IMR-90 (cell line): ENCODE results near the gene TUBA1B. TPM values are rescaled to one million over a fixed set of nuclear protein-coding genes. Genes with fewer than 3 reads are reported as not detected.
A peak's percentile ranks its signal among the peaks of the same experiment; 100 is the strongest.

ENCODE experiments used
- ATAC-seq: fragments of 200-7000 bp; cut with Tn5 transposase; 2 replicates; pipeline ENCODE4 v1.9.1; 2020; ENCODE audit warnings: low read depth, mild to moderate bottlenecking, moderate library complexity
- BruUV-seq: library from RNA; stranded (reverse); fragments of 400-500 nt; replicated peaks from 2 replicates; lab custom pipeline; 2021; lab: Mats Ljungman, UMichigan
- CTCF ChIA-PET: fragments of 300-600 bp; formaldehyde crosslinking; extraction: SDS; loops from one replicate; lab custom pipeline; 2021; ENCODE audit warnings: antibody characterized with exemption; lab: Yijun Ruan, JAX
- POLR2A ChIA-PET: fragments of 300-600 bp; sonication (Branson Sonifier 250); formaldehyde crosslinking; loops from one replicate; lab custom pipeline; 2022; ENCODE audit warnings: antibody characterized with exemption; ENCODE audit not compliant: unreplicated experiment; lab: Charles Lee
- DNase-seq: peaks from one replicate; pipeline ENCODE4 v3.0.0; 2013
- H2AFZ ChIP-seq: replicated peaks from 2 replicates; pipeline ENCODE3; 2013; ENCODE audit warnings: low read length, mild to moderate bottlenecking; ENCODE audit not compliant: poor library complexity
- H2AK5ac ChIP-seq: 2 replicates; pipeline ENCODE4 v1.6.1; 2013; ENCODE audit warnings: low read depth, low read length, inconsistent platforms
- H2AK9ac ChIP-seq: replicated peaks from 2 replicates; pipeline ENCODE3; 2013; ENCODE audit warnings: mild to moderate bottlenecking, low read depth, low read length, moderate library complexity; ENCODE audit not compliant: poor library complexity
- H2BK120ac ChIP-seq: 2 replicates; pipeline ENCODE4 v1.6.1; 2013; ENCODE audit warnings: low read depth, low read length, inconsistent platforms
- H2BK15ac ChIP-seq: 3 replicates; pipeline ENCODE4 v1.6.1; 2013; ENCODE audit warnings: low read depth, low read length, inconsistent platforms
- H2BK20ac ChIP-seq: 2 replicates; pipeline ENCODE4 v1.6.1; 2013; ENCODE audit warnings: low read depth, mild to moderate bottlenecking, inconsistent platforms, low read length, moderate library complexity
- H2BK5ac ChIP-seq: 2 replicates; pipeline ENCODE4 v1.6.1; 2013; ENCODE audit warnings: mild to moderate bottlenecking, low read depth, low read length, inconsistent platforms; ENCODE audit not compliant: poor library complexity, severe bottlenecking
- H3K14ac ChIP-seq: replicated peaks from 2 replicates; pipeline ENCODE4 v1.6.1; 2013; ENCODE audit warnings: low read depth, low read length, inconsistent platforms
- H3K18ac ChIP-seq: 2 replicates; pipeline ENCODE4 v1.6.1; 2013; ENCODE audit warnings: low read depth, low read length, control low read depth
- H3K23ac ChIP-seq: 2 replicates; pipeline ENCODE4 v1.6.1; 2013; ENCODE audit warnings: low read depth, low read length, inconsistent platforms
- H3K27ac ChIP-seq: 2 replicates; pipeline ENCODE4 v1.5.1; 2013; ENCODE audit warnings: mild to moderate bottlenecking, control low read depth, low read length; ENCODE audit not compliant: insufficient read depth
- H3K27me3 ChIP-seq: 2 replicates; pipeline ENCODE4 v1.6.1; 2013; ENCODE audit warnings: low read length; ENCODE audit not compliant: control insufficient read depth, insufficient read depth
- H3K36me3 ChIP-seq: 2 replicates; pipeline ENCODE4 v1.6.1; 2013; ENCODE audit warnings: low read length, mixed read lengths; ENCODE audit not compliant: control insufficient read depth, insufficient read depth
- H3K4ac ChIP-seq: 2 replicates; pipeline ENCODE4 v1.6.1; 2013; ENCODE audit warnings: low read depth, low read length, inconsistent platforms
- H3K4me1 ChIP-seq: 2 replicates; pipeline ENCODE4 v1.6.1; 2013; ENCODE audit warnings: low read length, mixed read lengths; ENCODE audit not compliant: control insufficient read depth, insufficient read depth
- H3K4me2 ChIP-seq: 2 replicates; pipeline ENCODE4 v1.6.1; 2013; ENCODE audit warnings: low read depth, mild to moderate bottlenecking, control low read depth, low read length, moderate library complexity
- H3K4me3 ChIP-seq: 2 replicates; pipeline ENCODE4 v1.5.1; 2013; ENCODE audit warnings: low read depth, mild to moderate bottlenecking, control low read depth, low read length, moderate library complexity; ENCODE audit not compliant: insufficient read depth
- H3K56ac ChIP-seq: 2 replicates; pipeline ENCODE4 v1.6.1; 2013; ENCODE audit warnings: low read length, inconsistent platforms; ENCODE audit not compliant: insufficient read depth; ENCODE audit errors: extremely low read depth
- H3K79me1 ChIP-seq, 2 experiments: 2 replicates each; pipeline ENCODE4 v1.6.1; 2013; ENCODE audit warnings: low read length in 2 of 2, inconsistent platforms in 1 of 2, low read depth in 1 of 2
- H3K9ac ChIP-seq: 2 replicates; pipeline ENCODE4 v1.6.1; 2013; ENCODE audit warnings: low read depth, low read length, control low read depth
- H3K9me1 ChIP-seq: 2 replicates; pipeline ENCODE4 v1.6.1; 2013; ENCODE audit warnings: low read length, inconsistent platforms; ENCODE audit not compliant: insufficient read depth
- H3K9me3 ChIP-seq: 2 replicates; pipeline ENCODE4 v1.6.1; 2013; ENCODE audit warnings: low read length; ENCODE audit not compliant: control insufficient read depth, insufficient read depth
- H4K20me1 ChIP-seq: 2 replicates; pipeline ENCODE4 v1.6.1; 2013; ENCODE audit warnings: low read length, inconsistent platforms; ENCODE audit not compliant: insufficient read depth
- H4K5ac ChIP-seq: 2 replicates; pipeline ENCODE4 v1.6.1; 2013; ENCODE audit warnings: mild to moderate bottlenecking, low read depth, low read length, control low read depth
- H4K8ac ChIP-seq, 2 experiments: 2 replicates each; pipeline ENCODE4 v1.6.1; 2013; ENCODE audit warnings: low read depth in 2 of 2, low read length in 2 of 2, control low read depth in 1 of 2, inconsistent platforms in 1 of 2
- H4K91ac ChIP-seq: 2 replicates; pipeline ENCODE4 v1.6.1; 2013; ENCODE audit warnings: low read depth, low read length, inconsistent platforms; ENCODE audit not compliant: insufficient read depth
- CTCF ChIP-seq: conservative IDR thresholded peaks from 2 replicates; pipeline ENCODE4 v1.5.1; 2012; ENCODE audit warnings: mild to moderate bottlenecking, low read depth, low read length, improper control_type of control experiment
- FOS ChIP-seq: fragments of 150-350 bp; IDR thresholded peaks from 2 replicates; pipeline ENCODE4 v1.6.1; 2016; ENCODE audit warnings: low read depth, low read length
- MAZ ChIP-seq: IDR thresholded peaks from 2 replicates; pipeline ENCODE4 v1.6.1; 2012; ENCODE audit warnings: low read depth, mild to moderate bottlenecking, low read length, improper control_type of control experiment, moderate library complexity, borderline replicate concordance
- MXI1 ChIP-seq: IDR thresholded peaks from 2 replicates; pipeline ENCODE4 v1.6.1; 2012; ENCODE audit warnings: low read depth, mild to moderate bottlenecking, low read length, moderate library complexity, borderline replicate concordance
- NFE2L2 ChIP-seq: fragments of 150-350 bp; IDR thresholded peaks from 2 replicates; pipeline ENCODE4 v1.6.1; 2016; ENCODE audit warnings: low read depth, mild to moderate bottlenecking, low read length
- POLR2A ChIP-seq: IDR thresholded peaks from 2 replicates; pipeline ENCODE4 v1.6.1; 2012; ENCODE audit warnings: mild to moderate bottlenecking, low read depth, low read length
- WGBS, 2 experiments: methylation state at CpG; one replicate each; pipeline versions ENCODE4 v1.1.5 to v1.1.7; 2013; ENCODE audit warnings: missing lambda C conversion rate in 2 of 2; ENCODE audit not compliant: insufficient read length in 1 of 2; ENCODE audit errors: extremely low coverage in 2 of 2; 5-methylcytosine and 5-hydroxymethylcytosine counted together
- dilution Hi-C: fragments of 300-500 bp; cut with HindIII; formaldehyde crosslinking; loops from one replicate; pipeline ENCODE4 v1.14.3; 2018; ENCODE audit warnings: low sequenced_read_pairs; ENCODE audit not compliant: unreplicated experiment
- in situ Hi-C: fragments of 300-500 bp; cut with MboI; formaldehyde crosslinking; loops from 3 replicates; pipeline ENCODE4 v1.14.3; 2019; ENCODE audit warnings: low sequenced_read_pairs, inconsistent platforms, mixed read lengths
- intact Hi-C: fragments of 100-400 bp; cut with micrococcal nuclease; formaldehyde crosslinking; loops from 2 replicates; pipeline ENCODE4 v1.10.0; 2022
- polyA plus RNA-seq, 3 experiments: library from polyadenylated mRNA; depleted of rRNA; stranded (reverse); fragments of >200 nt; gene quantifications; 2 replicates each; pipeline ENCODE4 v1.2.3, GENCODE V29; 2012; ENCODE audit warnings: low replicate concordance in 1 of 3
- total RNA-seq: library from RNA; depleted of rRNA; stranded (reverse); fragments of >200 nt; gene quantifications from 2 replicates; pipeline ENCODE4 v1.2.3, GENCODE V29; 2012

The TUBA1B gene
- total and polyA plus RNA-seq, 2 of the 4 experiments (the other 2 are of a cell fraction) = 4,221 to 5,195 TPM

GRCh38 chr12:49111206-49111605, 20.0 kb downstream of the TUBA1B start:
- H3K18ac ChIP-seq = peak overlapping the region; percentile 26; the same call in 1 of the 2 replicates
- peak overlapping the region; percentile 96 for H2AFZ ChIP-seq
- H3K56ac ChIP-seq = peak overlapping the region; percentile 50; the same call in 1 of the 2 replicates
- peak overlapping the region; percentile 81 for H3K9ac ChIP-seq
- H4K8ac ChIP-seq = peak overlapping the region; percentile 88 to 96
- H3K9me3 ChIP-seq = no peaks in the 10 kb centered on the region
- H3K79me1 ChIP-seq = peaks cover 14 to 41% of the 10 kb centered on the region in 2 experiments; a peak in 3 of 4 replicates
- peak overlapping the region; percentile 33 for H2AK5ac ChIP-seq
- H3K27me3 ChIP-seq = no peaks in the 10 kb centered on the region
- peak overlapping the region; percentile 93 for H3K4me2 ChIP-seq
- H3K4ac ChIP-seq = peak overlapping the region; percentile 87
- intact Hi-C loops (no loop called here), dilution Hi-C loops (no loop called here), in situ Hi-C loops (no loop called here)
- H4K5ac ChIP-seq = peak overlapping the region; percentile 96
- no peak for DNase-seq
- ATAC-seq = no peak
- WGBS, 2 experiments = 59% methylated on average over 2 of the region's 6 CpGs; no CpG with 5 or more reads in 1 of the 2 experiments
- H2BK15ac ChIP-seq = peak overlapping the region; percentile 30; the same call in 1 of the 3 replicates
- BruUV-seq = no TSS peak
- peak overlapping the region; percentile 91 for H3K14ac ChIP-seq
- H3K23ac ChIP-seq = peak overlapping the region; percentile 87; the same call in 1 of the 2 replicates
- H2BK5ac ChIP-seq = peak overlapping the region; percentile 72
- ChIA-PET POLR2A (interaction anchor here (0.6 to 1.0 kb wide), 2 partner anchors 77 to 144 kb away, joined by 3 to 4 read pairs; partner anchors contain the start of gene TUBA1A), CTCF (interaction anchor here (0.6 to 1.6 kb wide), 4 partner anchors 16 to 47 kb away, joined by 3 to 9 read pairs (median 3); no protein-coding TSS in a partner anchor)
- no peak overlapping the region for H2BK20ac ChIP-seq
- peaks cover 17% of the 10 kb centered on the region for H3K9me1 ChIP-seq
- 0 out of 2 replicates have a peak overlapping the region, but pooled peaks have one; percentile 46 for H2BK120ac ChIP-seq
- H4K20me1 ChIP-seq = peaks cover 30% of the 10 kb centered on the region
- peaks cover 6% of the 10 kb centered on the region; the same call in 1 of the 2 replicates for H3K36me3 ChIP-seq
- TF ChIP-seq CTCF (no peak), MAZ (no peak), NFE2L2 (no peak), MXI1 (no peak), FOS (no peak), POLR2A (no peak)
- H2AK9ac ChIP-seq = peak overlapping the region; percentile 74
- peak overlapping the region; percentile 61 for H4K91ac ChIP-seq
- H3K4me3 ChIP-seq = peak overlapping the region; percentile 48
- peak overlapping the region; percentile 70 for H3K27ac ChIP-seq
- peaks cover 9% of the 10 kb centered on the region for H3K4me1 ChIP-seq
